OCI-LY3 (cell line): ENCODE results near the gene ERG.

ENCODE experiments used
- H2AFZ ChIP-seq: fragments of 200-600, 300-600 bp; shearing (Covaris generic); 2 replicates; pipeline ENCODE4 v1.6.0; 2014; ENCODE audit warnings: antibody characterized with exemption, low read depth, low read length
- H3K27ac ChIP-seq: fragments of 200-600, 300-600 bp; sonication (generic); 2 replicates; pipeline ENCODE4 v1.5.1; 2014; ENCODE audit warnings: mild to moderate bottlenecking, low read length, moderate library complexity, mixed read lengths
- H3K27me3 ChIP-seq: fragments of 200-600, 300-600 bp; sonication (generic); 2 replicates; pipeline ENCODE4 v1.6.1; 2014; ENCODE audit warnings: low read depth, low read length, mixed read lengths
- H3K36me3 ChIP-seq: fragments of 200-600, 300-600 bp; sonication (generic); replicated peaks from 2 replicates; pipeline ENCODE3; 2014; ENCODE audit warnings: low read depth, low read length, mixed read lengths
- H3K4me1 ChIP-seq: fragments of 300-600, 200-600 bp; sonication (generic); 2 replicates; pipeline ENCODE4 v1.6.1; 2014; ENCODE audit warnings: low read length, mixed read lengths
- H3K4me2 ChIP-seq: fragments of 200-600, 300-600 bp; sonication (generic); 2 replicates; pipeline ENCODE4 v1.6.1; 2014; ENCODE audit warnings: low read length, mixed read lengths
- H3K4me3 ChIP-seq: fragments of 300-600, 200-600 bp; sonication (generic); 2 replicates; pipeline ENCODE4 v1.5.1; 2014; ENCODE audit warnings: antibody characterized with exemption, mild to moderate bottlenecking, low read length, moderate library complexity
- H3K79me2 ChIP-seq: fragments of 300-600, 200-600 bp; shearing (Covaris generic); 2 replicates; pipeline ENCODE4 v1.6.1; 2014; ENCODE audit warnings: mild to moderate bottlenecking, low read length, mixed read lengths
- H3K9ac ChIP-seq: fragments of 300-600, 200-600 bp; shearing (Covaris generic); 2 replicates; pipeline ENCODE4 v1.6.0; 2014; ENCODE audit warnings: mild to moderate bottlenecking, low read length, moderate library complexity
- H3K9me3 ChIP-seq: fragments of 200-600, 300-600 bp; shearing (Covaris generic); 2 replicates; pipeline ENCODE4 v1.6.1; 2014; ENCODE audit warnings: low read length, mixed read lengths; ENCODE audit not compliant: insufficient read depth
- H4K20me1 ChIP-seq: fragments of 200-600, 300-600 bp; sonication (generic); 2 replicates; pipeline ENCODE4 v1.6.1; 2016; ENCODE audit warnings: low read length, mixed read lengths; ENCODE audit not compliant: insufficient read depth
- EZH2phosphoT487 ChIP-seq: fragments of 200-600 bp; shearing (Covaris generic); IDR thresholded peaks from 2 replicates; pipeline ENCODE4 v1.6.1; 2018; ENCODE audit warnings: antibody characterized with exemption, mixed run types, low read depth
- TF ChIP-seq, protein P1 (sequence below): fragments of 200-600, 300-600 bp; sonication (generic); IDR thresholded peaks from 2 replicates; pipeline ENCODE4 v1.5.1; 2014; ENCODE audit warnings: antibody characterized with exemption, low read length, low read depth

Gene ERG

DNA sequence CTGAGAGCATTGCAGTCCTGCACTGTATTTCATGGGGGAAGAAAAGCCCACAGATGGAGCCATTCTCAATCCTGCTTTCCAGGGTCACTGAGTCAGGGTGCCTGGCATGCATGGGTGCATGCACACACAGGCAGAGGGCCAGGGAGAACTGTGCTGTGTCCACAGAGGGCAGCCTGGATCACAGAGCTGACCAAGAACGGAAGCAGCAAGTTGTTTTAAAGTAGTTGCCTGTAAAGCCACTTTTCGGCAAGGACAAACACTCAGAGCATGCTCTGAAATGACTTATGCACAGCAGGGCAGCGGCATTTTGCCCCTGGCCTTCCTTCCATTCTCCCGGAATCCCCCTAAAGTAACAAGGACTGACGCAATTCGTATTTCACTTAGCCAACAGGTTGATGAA is 3.6 kb downstream of the ERG start:
- H3K4me2 ChIP-seq = no peak overlapping the region
- H4K20me1 ChIP-seq = no peaks in the 10 kb centered on the region
- no peaks in the 10 kb centered on the region for H3K9me3 ChIP-seq
- H3K27ac ChIP-seq = no peak overlapping the region
- TF ChIP-seq, protein P1, sequence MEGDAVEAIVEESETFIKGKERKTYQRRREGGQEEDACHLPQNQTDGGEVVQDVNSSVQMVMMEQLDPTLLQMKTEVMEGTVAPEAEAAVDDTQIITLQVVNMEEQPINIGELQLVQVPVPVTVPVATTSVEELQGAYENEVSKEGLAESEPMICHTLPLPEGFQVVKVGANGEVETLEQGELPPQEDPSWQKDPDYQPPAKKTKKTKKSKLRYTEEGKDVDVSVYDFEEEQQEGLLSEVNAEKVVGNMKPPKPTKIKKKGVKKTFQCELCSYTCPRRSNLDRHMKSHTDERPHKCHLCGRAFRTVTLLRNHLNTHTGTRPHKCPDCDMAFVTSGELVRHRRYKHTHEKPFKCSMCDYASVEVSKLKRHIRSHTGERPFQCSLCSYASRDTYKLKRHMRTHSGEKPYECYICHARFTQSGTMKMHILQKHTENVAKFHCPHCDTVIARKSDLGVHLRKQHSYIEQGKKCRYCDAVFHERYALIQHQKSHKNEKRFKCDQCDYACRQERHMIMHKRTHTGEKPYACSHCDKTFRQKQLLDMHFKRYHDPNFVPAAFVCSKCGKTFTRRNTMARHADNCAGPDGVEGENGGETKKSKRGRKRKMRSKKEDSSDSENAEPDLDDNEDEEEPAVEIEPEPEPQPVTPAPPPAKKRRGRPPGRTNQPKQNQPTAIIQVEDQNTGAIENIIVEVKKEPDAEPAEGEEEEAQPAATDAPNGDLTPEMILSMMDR = no peak
- TF ChIP-seq EZH2phosphoT487 = no peak
- H3K4me1 ChIP-seq = no peaks in the 10 kb centered on the region
- H3K9ac ChIP-seq = no peak overlapping the region
- H3K27me3 ChIP-seq = peaks cover 28% of the 10 kb centered on the region; the same call in 1 of the 2 replicates
- no peaks in the 10 kb centered on the region for H3K79me2 ChIP-seq
- no peak overlapping the region for H2AFZ ChIP-seq
- H3K36me3 ChIP-seq = no peaks in the 10 kb centered on the region
- H3K4me3 ChIP-seq = no peak overlapping the region

DNA sequence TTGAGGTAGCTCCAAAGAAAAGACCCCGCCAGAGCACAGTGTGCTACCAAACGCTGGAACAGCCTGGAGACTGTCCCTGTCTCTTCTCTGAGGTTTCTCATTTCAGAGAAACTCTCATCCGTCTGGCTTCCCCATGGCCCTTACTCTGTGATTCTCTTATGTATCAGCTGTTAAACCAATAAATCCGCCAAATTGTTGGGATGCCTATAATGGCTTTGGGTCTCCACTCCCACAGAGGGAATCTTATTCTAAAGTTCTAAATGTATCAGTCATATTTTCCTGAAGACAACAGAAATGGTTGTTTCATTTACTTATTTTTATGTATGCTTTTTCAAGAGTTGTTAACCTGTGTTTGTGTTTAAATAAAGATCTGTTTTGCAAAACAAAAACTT is 4.0 kb downstream of the ERG start:
- Histone ChIP-seq H3K9ac (no peak overlapping the region), H3K36me3 (no peaks in the 10 kb centered on the region), H3K4me1 (no peaks in the 10 kb centered on the region), H3K27me3 (peaks cover 28% of the 10 kb centered on the region; the same call in 1 of the 2 replicates), H3K9me3 (no peaks in the 10 kb centered on the region), H3K79me2 (no peaks in the 10 kb centered on the region), H3K27ac (no peak overlapping the region), H3K4me2 (no peak overlapping the region), H4K20me1 (no peaks in the 10 kb centered on the region), H2AFZ (no peak overlapping the region), H3K4me3 (no peak overlapping the region)
- TF ChIP-seq EZH2phosphoT487 = no peak
- TF ChIP-seq, protein P1 = no peak

DNA sequence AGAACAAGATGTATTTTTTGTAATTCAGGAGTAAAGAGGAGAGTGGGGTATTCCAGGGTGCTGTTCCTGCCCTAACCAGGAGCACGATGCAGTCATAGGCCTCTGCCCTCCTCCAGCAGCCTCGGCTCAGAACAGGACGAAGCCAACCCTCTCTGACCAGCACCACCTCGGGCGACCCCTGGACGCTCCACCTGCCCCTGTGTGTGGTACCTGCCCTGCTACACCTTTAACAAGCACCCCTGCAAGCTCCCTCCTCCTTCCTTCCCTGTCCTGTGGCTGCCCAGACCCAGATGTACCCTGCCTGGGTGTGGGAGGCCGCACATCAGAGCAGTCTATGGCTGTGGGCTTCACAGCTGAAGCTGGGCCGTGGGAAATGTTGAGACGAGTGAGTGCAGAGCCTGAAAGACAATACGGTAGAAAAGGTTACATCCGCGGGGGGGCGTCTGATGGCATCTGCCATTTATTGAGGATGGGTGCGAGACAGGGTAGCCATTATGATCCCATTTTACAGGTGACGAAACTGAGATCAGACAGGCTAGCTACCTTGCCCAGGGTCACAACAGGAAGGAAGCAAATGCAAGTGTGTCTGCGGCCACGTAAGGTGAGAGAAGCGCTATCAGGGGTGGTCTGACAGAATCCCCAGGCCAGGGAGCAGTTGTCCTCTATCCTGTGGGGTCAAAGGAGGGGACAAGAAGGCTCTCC is 4.6 kb downstream of the ERG start:
- Histone ChIP-seq H2AFZ (no peak overlapping the region), H3K79me2 (no peaks in the 10 kb centered on the region), H3K36me3 (no peaks in the 10 kb centered on the region), H3K9ac (no peak overlapping the region), H3K27ac (no peak overlapping the region), H3K9me3 (no peaks in the 10 kb centered on the region), H3K4me3 (no peak overlapping the region), H3K4me2 (no peak overlapping the region), H3K4me1 (no peaks in the 10 kb centered on the region), H3K27me3 (peaks cover 28% of the 10 kb centered on the region; the same call in 1 of the 2 replicates), H4K20me1 (no peaks in the 10 kb centered on the region)
- TF ChIP-seq, protein P1 = no peak
- no peak for TF ChIP-seq EZH2phosphoT487

DNA sequence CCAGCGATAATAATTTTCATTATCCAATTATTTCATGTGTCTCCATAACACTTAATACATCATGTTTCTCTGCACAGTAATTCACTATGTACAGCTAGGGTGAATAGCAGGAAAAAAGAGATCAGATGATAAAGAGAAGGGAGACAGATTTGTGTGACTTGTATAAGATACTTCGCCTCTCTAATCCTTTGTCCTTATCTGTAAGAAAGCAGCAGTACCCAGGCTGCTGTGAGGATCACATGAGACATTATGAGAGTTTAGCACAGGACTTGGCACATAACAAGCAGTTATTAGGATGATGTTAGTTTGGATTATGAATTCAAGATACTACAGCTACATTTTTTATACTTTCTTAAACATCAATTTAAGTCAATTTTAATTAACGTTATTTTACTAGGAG is 6.3 kb downstream of the ERG start:
- no peak overlapping the region for H3K9ac ChIP-seq

More for the DNA sequence above, 6.3 kb downstream of the ERG start:
- H3K27ac ChIP-seq = no peak overlapping the region
- no peaks in the 10 kb centered on the region for H3K36me3 ChIP-seq
- TF ChIP-seq, protein P1 = no peak
- no peak for TF ChIP-seq EZH2phosphoT487
- no peaks in the 10 kb centered on the region for H4K20me1 ChIP-seq
- H3K9me3 ChIP-seq = no peaks in the 10 kb centered on the region
- H3K79me2 ChIP-seq = no peaks in the 10 kb centered on the region
- H3K4me3 ChIP-seq = no peak overlapping the region
- no peaks in the 10 kb centered on the region for H3K4me1 ChIP-seq
- no peak overlapping the region for H3K4me2 ChIP-seq
- peaks cover 28% of the 10 kb centered on the region; the same call in 1 of the 2 replicates for H3K27me3 ChIP-seq
- no peak overlapping the region for H2AFZ ChIP-seq
